GM12891 (cell line): ENCODE data around the gene SP6.

Experiments
- POLR2A ChIP-seq: IDR thresholded peaks from 2 replicates; pipeline ENCODE4 v1.6.1; 2011; ENCODE audit warnings: low read depth, low read length, control low read depth
- SPI1 ChIP-seq: IDR thresholded peaks from 2 replicates; pipeline ENCODE4 v1.6.1; 2011; ENCODE audit warnings: low read depth, low read length, control low read depth
- TAF1 ChIP-seq: IDR thresholded peaks from 2 replicates; pipeline ENCODE4 v1.6.1; 2011; ENCODE audit warnings: low read depth, low read length, control low read depth

DNA sequence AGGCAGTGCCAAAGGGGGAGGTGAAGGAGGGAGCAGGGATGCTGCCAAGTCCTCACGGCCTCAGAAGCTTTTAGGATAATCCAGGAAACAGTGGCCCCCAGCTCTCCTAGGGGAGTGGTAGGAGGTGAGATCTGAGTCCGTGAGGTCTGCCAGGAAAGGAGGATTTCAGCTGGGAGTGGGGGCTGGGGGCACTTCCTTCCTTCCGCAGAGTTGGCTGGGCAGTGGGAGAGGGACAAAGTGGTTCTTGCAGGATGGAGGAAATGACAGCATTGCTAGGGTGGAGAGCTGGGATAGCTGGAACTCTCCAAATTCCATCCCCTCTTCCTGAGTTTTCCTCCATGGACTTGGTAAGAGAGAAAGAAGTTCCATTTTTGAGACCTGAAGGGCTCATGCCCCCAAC lies 4.8 kb upstream of the SP6 start:
- TF ChIP-seq POLR2A (no peak), TAF1 (no peak), SPI1 (no peak)
